Embryonic facial prominence (tissue), 1 donor: ENCODE results near the gene RICTOR.
"Not testable (repeated sequence)": the region's sequence is repeated elsewhere in the genome, so short reads cannot be mapped to it uniquely, and the experiment has no call there.

Experiments used
- DNase-seq: peaks from one replicate; pipeline ENCODE4 v3.0.0-alpha.2; 2016; ENCODE audit errors: extremely low spot score

RICTOR gene

DNA sequence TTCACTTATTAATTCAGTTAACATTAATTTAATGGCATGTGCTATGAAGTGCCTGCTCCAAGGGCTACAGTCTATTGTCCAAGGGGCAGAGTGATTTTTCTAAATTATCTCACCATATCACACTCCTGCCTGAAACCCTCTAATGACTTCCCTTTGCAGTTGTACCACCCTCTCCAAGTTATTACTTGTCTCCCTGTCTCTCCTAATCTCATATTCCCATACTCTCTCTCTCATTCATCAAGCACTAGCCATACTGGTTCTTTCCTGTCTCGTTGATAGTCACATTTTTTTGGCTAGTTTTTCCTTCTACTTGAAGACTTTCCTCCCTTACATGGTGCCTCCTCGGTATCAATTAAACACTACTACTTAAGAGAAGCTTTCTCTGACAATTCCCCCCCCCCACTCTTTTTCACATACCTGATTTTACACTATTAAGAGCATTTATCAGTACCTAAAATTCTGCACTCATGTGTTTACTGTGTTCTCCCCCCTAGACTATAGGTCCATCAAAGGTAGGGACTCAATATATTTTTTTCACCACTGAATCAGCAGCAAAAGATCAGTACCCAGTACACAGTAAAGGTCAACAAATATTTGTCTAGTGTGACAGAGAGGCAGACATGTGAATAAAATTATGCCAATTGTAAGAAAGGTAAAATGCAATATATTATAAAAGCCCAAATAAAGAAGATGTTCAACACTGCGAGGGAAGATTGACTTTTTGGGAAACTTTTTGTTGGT lies 19.0 kb downstream of the RICTOR start:
- DNase-seq, result no peak

DNA sequence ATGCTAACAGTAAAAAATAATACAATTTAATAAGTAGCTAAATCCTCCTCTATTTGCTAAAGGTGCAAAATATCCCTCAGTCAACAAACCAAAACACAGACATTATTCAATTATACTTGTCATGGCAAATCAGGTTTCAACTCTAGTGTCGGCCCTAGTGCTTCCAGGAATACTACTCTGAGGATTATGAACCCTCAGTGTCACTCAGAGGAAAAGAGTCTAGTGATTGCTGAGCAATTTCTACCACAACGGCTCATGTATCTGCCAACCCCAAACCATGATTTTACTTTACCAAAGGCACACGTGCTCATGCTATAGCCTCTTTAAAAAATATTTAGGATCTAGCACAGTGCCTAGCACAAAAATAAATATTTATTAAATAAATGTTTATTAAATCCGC lies 21.0 kb downstream of the RICTOR start:
- DNase-seq, result no peak

DNA sequence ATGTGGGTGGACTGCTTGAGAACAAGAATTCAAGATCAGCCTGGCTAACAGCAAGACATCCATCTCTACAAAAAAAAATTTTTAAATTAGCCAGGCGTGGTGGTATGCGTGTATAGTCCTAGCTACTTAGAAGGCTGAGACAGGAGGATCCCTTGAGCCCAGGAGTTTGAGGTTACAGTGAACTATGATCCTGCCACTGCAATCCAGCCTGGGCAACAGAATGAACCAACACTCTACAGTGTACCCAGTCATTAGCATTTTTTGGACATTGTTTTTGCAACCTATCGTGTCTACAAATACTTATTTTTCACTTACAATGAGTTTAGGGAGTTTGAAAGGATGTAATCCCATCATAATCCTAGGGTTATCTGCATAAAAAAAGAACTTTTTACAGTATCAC lies 22.1 kb downstream of the RICTOR start:
- DNase-seq, result no peak

GRCh38 chr5:39049315-39049714 lies 24.9 kb downstream of the RICTOR start:
- DNase-seq, result no peak

DNA sequence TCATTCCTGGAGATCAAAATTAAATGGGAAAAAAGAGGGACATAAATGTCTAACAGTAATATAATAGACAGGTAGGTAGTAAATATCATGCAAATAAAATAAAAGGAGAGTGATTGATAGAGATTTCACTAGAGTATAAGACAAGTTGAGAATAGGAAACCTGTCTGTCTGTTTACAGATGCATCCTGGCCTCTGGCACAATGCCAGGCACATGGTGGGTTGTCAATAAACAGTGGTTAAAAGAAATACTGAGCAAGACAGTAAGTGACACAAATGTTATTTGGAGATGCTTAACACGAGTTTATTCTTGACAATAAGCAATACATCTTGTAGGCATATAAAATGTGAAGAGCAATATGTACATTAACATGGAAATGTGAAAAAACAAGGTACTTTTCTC lies 33.3 kb downstream of the RICTOR start:
- no peak for DNase-seq

- not testable (repeated sequence) for DNase-seq
Observed at GRCh38 chr5:39034493-39034892, 39.7 kb downstream of the RICTOR start.

DNA sequence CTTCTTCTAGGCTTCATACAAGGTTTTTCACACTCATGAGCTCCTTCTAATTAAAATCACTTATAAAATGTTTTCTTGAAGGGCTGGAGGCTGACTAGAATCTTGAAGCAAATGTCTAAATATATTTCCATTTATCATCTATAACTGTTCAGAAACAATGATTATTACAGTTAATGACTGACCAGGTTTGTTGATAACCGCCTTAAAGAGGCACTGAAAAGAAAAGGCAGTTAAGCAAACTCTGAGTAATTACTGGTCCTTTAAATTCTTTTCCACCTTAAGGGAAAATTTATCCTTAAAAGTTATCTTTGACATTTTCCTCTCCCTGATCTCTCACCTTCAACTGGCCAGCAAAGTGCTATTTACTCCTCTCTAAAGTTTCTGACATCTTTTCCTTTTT lies 43.2 kb downstream of the RICTOR start:
- no peak for DNase-seq

GRCh38 chr5:39025456-39025855 lies 48.7 kb downstream of the RICTOR start:
- no peak for DNase-seq

- DNase-seq, result no peak
Observed at GRCh38 chr5:39024884-39025283, 49.3 kb downstream of the RICTOR start.

DNA sequence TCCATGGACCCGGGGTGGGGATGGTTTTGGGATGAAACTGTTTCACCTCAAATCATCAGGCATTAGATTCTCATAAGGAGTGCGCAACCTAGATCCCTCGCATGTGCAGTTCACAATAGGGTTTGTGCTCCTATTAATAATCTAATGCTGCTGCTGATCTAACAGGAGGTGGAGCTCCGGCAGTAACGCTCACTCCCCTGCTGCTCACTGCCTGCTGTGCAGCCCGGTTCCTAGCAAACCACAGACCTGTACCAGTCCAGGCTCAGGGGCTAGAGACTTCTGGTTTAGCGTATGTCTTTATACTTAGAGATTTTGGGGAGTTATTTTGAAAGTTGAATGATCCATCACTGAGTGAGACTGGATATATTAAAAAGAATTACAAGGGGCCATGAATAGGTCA lies 50.2 kb downstream of the RICTOR start:
- DNase-seq, result no peak

DNA sequence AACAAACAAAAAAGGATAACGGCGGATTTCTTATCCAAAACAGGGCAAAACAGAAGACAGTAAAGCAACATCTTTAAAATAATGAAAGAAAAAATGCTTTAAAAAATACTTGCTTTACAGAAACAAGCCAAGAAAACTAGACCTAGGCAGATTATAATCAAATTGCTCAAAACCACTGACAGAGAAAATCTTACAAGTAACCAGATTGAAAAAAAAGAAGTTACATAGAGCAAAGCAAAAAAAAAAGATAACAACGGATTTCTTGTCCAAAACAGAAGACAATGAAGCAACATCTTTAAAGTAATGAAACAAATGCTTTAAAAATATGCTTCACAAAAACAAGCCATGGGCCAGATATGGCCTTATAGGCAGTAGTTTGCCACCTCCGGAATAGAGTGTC lies 51.1 kb downstream of the RICTOR start:
- no peak for DNase-seq

- DNase-seq, result no peak
Observed at GRCh38 chr5:39022151-39022550, 52.0 kb downstream of the RICTOR start.

DNA sequence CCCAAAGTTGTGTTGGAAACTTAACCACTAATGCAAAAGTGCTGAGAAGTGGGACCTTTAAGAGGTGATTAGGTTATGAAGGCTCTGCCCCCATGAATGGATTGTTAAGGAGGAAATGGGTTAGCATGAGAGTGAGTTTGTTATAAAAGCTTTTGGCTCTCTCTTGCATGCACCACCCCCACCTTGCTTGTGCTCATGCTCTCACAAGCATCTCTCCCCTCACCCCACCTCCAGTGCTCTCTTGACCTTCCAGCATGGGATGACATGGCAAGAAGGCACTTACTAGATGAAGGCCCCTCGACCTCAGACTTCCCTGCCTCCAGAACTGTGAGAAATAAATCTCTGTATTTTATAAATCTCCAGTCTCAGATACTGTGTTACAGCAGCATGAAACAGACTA lies 52.8 kb downstream of the RICTOR start:
- DNase-seq, result no peak

DNA sequence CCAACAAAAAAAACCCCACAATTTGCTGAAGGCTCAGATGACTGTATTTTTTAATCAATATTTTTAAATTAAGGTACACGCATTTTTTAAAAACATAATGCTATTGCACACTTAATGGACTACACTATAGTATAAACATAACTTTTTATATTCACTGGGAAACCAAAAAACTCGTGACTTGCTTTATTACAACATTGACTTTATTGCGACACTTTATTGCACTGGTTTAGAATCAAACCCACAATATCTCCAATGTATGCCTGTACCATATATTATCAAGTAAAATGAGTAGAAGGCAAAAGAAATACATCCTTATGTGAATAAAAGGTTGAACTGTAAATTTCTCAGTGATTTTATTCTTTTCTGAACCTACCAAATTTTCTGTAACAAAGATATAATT lies 53.7 kb downstream of the RICTOR start:
- no peak for DNase-seq

GRCh38 chr5:39019254-39019653 lies 54.9 kb downstream of the RICTOR start:
- no peak for DNase-seq

- no peak for DNase-seq
Observed at GRCh38 chr5:39017504-39017903, 56.7 kb downstream of the RICTOR start.

DNA sequence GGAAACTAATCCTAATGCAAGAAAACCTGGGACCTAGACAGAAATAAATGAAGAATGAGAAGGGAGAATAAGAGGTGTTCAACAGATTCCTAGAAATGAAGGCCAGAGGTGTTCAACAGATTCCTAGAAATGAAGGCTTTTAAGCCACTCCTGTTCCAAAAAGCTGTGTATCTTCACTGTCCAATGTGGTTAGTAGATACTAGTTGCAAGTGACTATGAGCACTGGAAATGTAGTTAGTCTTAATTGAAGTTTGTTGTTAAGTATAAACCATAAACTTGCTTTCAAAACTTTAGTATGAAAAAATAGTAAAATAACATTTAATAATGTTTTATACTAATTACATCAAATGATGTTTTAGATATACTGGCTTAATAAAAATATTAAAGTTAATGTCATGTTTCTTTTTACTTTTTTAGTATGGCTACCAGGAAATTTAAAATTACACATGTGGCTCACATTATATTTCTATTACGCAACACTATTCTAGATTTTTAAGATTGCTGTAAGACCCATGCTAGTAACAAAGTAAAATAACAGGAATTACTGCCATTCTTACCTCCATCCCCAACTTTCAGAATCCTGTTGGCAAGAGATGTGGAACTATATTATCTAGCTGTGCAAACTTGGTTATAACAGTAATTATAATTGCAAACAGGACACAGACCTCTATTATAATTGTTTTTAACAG lies 57.5 kb downstream of the RICTOR start:
- no peak for DNase-seq

- DNase-seq, result no peak
Observed at GRCh38 chr5:39015743-39016586, 58.2 kb downstream of the RICTOR start.

DNA sequence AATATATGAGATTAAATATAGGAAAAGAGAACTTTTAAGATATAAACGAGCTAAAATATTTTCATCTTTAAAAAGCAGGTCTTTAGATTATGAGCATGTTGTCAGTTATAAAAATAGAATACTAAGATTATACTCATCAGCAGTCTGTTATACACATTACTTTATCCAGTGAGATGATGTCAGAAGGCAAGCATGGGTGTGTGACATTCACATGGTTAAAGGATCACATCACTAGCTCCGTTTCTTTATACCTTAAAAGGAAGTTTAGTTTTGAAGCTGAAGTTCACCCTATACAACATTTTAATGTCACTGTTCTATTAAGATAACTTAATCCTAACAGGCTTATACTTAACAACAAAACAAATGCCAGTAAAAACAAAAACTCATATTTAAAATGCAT lies 59.6 kb downstream of the RICTOR start:
- DNase-seq, result no peak

DNA sequence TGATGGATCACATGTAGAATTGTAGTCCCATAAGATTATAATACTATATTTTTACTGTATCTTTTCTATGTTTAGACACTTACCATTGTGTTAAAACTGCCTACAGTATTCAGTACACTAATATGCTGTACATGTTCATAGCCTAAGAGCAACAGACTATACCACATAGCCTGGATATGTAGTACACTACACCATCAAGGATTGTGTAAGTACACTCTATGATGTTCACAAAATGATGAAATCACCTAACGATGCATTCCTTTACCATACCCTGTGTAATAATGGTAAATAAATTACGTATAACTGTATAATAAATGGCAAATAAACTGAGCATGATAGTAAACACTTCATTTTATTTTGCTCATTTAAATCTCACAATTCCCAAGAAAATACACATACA lies 60.3 kb downstream of the RICTOR start:
- no peak for DNase-seq

GRCh38 chr5:39010958-39011357 lies 63.2 kb downstream of the RICTOR start:
- DNase-seq, result not testable (repeated sequence)

GRCh38 chr5:39009981-39010380 lies 64.2 kb downstream of the RICTOR start:
- no peak for DNase-seq

GRCh38 chr5:39009280-39009679 lies 64.9 kb downstream of the RICTOR start:
- no peak for DNase-seq
